Measurements from ENCODE around the gene TSHZ2. TPM values are rescaled to one million over a fixed set of nuclear protein-coding genes. Genes with fewer than 3 reads are reported as not detected.

The TSHZ2 gene
- total RNA-seq, 3 donors from 2014 or later: 31.7 to 106 (median 59.6) TPM

- H3K4me3 ChIP-seq: no peak overlapping the region
- peaks cover 0 to 3% of the 10 kb centered on the region in 2 donors for H3K4me1 ChIP-seq
- intact Hi-C loops (cut with DNase I; ENCODE audit: low total_unique reads): no loop called here
- DNase-seq (ENCODE audit: low spot score in 2 of 2): no peak
- H3K27me3 ChIP-seq: no peaks in the 10 kb centered on the region
- H3K9me3 ChIP-seq: no peaks in the 10 kb centered on the region
- no peak overlapping the region for H3K27ac ChIP-seq
- no peaks in the 10 kb centered on the region for H3K36me3 ChIP-seq
- TF ChIP-seq POLR2A (IDR thresholded peaks at IDR 0.05): no peak
Observed at GRCh38 chr20:53053595-53053994, 81.4 kb downstream of the TSHZ2 start.

DNA sequence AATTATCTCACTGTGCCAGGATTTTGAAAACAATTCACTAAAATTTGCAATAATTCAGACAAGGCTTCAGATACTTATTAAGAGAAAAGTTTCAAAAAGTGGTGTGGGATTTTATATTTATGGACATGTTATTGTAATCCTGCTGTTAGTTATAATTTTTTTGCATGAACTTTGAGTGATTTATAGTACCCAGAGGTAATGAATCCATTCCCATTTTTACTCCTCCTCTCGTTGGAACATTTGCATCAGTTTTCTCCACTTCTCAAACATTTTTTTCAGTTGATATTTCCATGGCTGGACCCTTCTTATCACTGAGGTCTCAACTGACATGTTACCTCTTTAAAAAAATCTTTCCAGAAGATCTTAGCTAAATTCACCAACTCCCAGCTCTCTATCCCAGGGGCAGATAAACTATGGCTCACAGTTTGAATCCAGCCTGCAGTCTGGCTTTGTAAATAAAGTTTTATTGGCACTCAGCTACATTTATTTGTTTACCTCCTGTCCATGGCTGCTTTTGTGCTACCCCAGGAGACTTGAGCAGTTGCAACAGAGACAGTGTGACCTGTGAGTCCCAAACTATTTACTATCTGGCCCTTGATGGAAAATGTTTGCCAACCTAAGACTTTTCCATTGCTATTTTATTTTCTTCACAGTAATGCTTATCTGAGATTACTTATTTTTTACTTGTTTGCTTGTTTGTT is 83.4 kb downstream of the TSHZ2 start:
- no peak for DNase-seq (ENCODE audit: low spot score in 2 of 2)
- intact Hi-C loops (cut with DNase I; ENCODE audit: low total_unique reads): no loop called here
- TF ChIP-seq POLR2AphosphoS5 (IDR thresholded peaks at IDR 0.05) (no peak), POLR2A (IDR thresholded peaks at IDR 0.05) (no peak)
- TF ChIP-seq, protein P1, sequence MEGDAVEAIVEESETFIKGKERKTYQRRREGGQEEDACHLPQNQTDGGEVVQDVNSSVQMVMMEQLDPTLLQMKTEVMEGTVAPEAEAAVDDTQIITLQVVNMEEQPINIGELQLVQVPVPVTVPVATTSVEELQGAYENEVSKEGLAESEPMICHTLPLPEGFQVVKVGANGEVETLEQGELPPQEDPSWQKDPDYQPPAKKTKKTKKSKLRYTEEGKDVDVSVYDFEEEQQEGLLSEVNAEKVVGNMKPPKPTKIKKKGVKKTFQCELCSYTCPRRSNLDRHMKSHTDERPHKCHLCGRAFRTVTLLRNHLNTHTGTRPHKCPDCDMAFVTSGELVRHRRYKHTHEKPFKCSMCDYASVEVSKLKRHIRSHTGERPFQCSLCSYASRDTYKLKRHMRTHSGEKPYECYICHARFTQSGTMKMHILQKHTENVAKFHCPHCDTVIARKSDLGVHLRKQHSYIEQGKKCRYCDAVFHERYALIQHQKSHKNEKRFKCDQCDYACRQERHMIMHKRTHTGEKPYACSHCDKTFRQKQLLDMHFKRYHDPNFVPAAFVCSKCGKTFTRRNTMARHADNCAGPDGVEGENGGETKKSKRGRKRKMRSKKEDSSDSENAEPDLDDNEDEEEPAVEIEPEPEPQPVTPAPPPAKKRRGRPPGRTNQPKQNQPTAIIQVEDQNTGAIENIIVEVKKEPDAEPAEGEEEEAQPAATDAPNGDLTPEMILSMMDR (IDR thresholded peaks at IDR 0.05): no peak
- H3K9me3 ChIP-seq: no peaks in the 10 kb centered on the region
- no peak overlapping the region for H3K27ac ChIP-seq
- no peaks in the 10 kb centered on the region for H3K27me3 ChIP-seq
- H3K4me1 ChIP-seq: no peaks in the 10 kb centered on the region
- H3K4me3 ChIP-seq: no peak overlapping the region
- no peaks in the 10 kb centered on the region for H3K36me3 ChIP-seq

DNA sequence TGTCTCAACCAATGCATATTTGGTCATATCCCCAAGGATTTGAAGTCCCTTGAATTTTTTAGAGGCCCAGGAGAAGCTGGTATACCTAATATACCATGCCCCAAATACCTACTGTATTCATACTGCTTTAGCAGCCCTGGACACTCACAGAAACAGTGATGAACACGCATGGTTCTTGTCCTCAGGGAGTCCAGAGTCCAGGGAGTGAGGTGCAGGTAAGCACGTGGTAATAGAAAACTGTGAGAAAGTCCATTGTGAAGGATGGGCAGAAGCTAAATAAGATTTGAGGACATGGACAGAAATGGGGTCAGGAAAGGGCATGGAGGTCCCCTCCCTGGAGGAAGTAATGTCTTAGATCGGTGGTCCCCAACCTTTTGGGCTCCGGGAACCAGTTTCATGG is 85.4 kb downstream of the TSHZ2 start:
- Histone ChIP-seq H3K9me3 (no peaks in the 10 kb centered on the region), H3K4me3 (no peak overlapping the region), H3K4me1 (no peaks in the 10 kb centered on the region), H3K36me3 (no peaks in the 10 kb centered on the region), H3K27ac (no peak overlapping the region), H3K27me3 (no peaks in the 10 kb centered on the region)
- DNase-seq (ENCODE audit: low spot score in 2 of 2): no peak
- no peak for TF ChIP-seq POLR2AphosphoS5 (IDR thresholded peaks at IDR 0.05)
- TF ChIP-seq, protein P1 (IDR thresholded peaks at IDR 0.05): no peak
- no peak for TF ChIP-seq POLR2A (IDR thresholded peaks at IDR 0.05)
- intact Hi-C loops (cut with DNase I; ENCODE audit: low total_unique reads): no loop called here

DNA sequence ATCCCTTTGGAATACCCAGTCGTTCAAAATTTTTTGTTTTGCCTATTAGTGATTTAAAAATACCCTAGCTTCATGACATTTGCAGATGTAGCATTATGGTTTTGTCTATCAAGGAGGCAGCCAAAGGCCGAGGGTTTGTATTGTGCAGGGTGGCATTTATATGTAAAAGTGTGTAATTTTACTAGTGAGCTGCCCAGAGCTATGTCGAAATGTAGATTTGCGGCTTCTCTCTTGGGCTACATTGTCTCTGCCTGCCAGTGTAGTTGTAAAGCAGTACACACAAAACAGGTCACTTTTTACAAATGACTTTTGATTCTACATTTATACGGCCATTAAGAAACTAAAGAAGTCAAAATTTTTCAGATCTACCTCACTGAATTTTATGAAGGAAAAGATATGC is 87.7 kb downstream of the TSHZ2 start:
- no peak overlapping the region for H3K27ac ChIP-seq
- no peaks in the 10 kb centered on the region for H3K9me3 ChIP-seq
- H3K27me3 ChIP-seq: no peaks in the 10 kb centered on the region
- H3K36me3 ChIP-seq: no peaks in the 10 kb centered on the region
- TF ChIP-seq POLR2A (IDR thresholded peaks at IDR 0.05) (no peak), POLR2AphosphoS5 (IDR thresholded peaks at IDR 0.05) (no peak)
- TF ChIP-seq, protein P1 (IDR thresholded peaks at IDR 0.05): no peak
- no peak for DNase-seq (ENCODE audit: low spot score in 2 of 2)
- no peaks in the 10 kb centered on the region for H3K4me1 ChIP-seq
- intact Hi-C loops (cut with DNase I; ENCODE audit: low total_unique reads): no loop called here
- H3K4me3 ChIP-seq: no peak overlapping the region

- H3K27ac ChIP-seq: no peak overlapping the region
- H3K4me1 ChIP-seq: no peaks in the 10 kb centered on the region
- intact Hi-C loops (cut with DNase I; ENCODE audit: low total_unique reads): no loop called here
- no peaks in the 10 kb centered on the region for H3K9me3 ChIP-seq
- DNase-seq (ENCODE audit: low spot score in 2 of 2): no peak
- TF ChIP-seq, protein P1 (IDR thresholded peaks at IDR 0.05): no peak
- no peak for TF ChIP-seq POLR2A (IDR thresholded peaks at IDR 0.05)
- TF ChIP-seq POLR2AphosphoS5 (IDR thresholded peaks at IDR 0.05): no peak
- H3K4me3 ChIP-seq: no peak overlapping the region
- H3K36me3 ChIP-seq: no peaks in the 10 kb centered on the region
- no peaks in the 10 kb centered on the region for H3K27me3 ChIP-seq
Observed at GRCh38 chr20:53061192-53062108, 89.3 kb downstream of the TSHZ2 start.

Measured in breast epithelium (tissue), 4 donors.